Measurements from ENCODE around the gene C9orf152. TPM values are rescaled to one million over a fixed set of nuclear protein-coding genes. Genes with fewer than 3 reads are reported as not detected.

C9orf152 gene
- total and polyA plus RNA-seq, 9 of the 15 experiments (the other 6 are each of a cell fraction or from before 2014, with no cell fraction given) = not detected

DNA sequence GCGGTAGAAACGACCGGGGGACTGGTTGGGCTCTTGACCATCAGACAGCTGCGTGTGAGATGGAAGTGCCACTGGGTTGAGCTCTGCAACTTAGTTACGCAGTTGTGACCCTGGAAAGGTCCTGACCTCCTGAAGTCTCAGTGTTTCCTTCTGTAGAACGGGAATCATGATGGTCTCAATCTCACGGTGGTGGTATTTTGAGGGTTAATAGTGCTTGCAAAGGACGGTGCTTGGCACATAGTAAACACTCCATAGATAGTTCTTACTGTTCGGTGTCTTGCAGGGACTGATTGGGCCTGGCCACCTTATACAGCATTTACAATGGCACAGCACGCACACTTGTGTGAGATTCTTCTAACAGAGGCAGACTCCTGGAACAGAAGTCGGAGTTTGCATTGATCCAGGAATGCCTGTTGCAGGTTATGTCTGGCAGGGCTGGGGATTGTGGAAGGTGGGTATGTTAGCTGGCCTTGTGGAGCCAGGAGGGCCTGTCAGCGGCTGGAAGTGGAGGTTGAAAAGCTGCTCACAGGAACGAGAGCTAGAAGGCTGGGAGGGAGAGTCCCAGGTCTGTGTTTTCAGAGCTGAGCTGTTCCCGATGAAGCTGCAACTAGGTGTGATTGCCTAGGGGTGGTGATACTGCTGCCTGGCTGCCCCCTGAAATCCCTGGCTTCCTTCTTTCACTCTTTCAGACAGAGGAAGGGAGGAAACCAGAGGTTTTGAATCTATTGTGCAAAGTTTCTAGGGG, 49.3 kb upstream of the C9orf152 start (continued):
- TF ChIP-seq, protein P1, sequence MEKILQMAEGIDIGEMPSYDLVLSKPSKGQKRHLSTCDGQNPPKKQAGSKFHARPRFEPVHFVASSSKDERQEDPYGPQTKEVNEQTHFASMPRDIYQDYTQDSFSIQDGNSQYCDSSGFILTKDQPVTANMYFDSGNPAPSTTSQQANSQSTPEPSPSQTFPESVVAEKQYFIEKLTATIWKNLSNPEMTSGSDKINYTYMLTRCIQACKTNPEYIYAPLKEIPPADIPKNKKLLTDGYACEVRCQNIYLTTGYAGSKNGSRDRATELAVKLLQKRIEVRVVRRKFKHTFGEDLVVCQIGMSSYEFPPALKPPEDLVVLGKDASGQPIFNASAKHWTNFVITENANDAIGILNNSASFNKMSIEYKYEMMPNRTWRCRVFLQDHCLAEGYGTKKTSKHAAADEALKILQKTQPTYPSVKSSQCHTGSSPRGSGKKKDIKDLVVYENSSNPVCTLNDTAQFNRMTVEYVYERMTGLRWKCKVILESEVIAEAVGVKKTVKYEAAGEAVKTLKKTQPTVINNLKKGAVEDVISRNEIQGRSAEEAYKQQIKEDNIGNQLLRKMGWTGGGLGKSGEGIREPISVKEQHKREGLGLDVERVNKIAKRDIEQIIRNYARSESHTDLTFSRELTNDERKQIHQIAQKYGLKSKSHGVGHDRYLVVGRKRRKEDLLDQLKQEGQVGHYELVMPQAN (IDR thresholded peaks at IDR 0.05; ENCODE audit: borderline replicate concordance) = no peak
- TF ChIP-seq CREB1 (IDR thresholded peaks at IDR 0.05) = no peak
- TF ChIP-seq CREB1 (CRISPR knock-in tag; IDR thresholded peaks at IDR 0.05) = no peak
- TF ChIP-seq, protein P2, sequence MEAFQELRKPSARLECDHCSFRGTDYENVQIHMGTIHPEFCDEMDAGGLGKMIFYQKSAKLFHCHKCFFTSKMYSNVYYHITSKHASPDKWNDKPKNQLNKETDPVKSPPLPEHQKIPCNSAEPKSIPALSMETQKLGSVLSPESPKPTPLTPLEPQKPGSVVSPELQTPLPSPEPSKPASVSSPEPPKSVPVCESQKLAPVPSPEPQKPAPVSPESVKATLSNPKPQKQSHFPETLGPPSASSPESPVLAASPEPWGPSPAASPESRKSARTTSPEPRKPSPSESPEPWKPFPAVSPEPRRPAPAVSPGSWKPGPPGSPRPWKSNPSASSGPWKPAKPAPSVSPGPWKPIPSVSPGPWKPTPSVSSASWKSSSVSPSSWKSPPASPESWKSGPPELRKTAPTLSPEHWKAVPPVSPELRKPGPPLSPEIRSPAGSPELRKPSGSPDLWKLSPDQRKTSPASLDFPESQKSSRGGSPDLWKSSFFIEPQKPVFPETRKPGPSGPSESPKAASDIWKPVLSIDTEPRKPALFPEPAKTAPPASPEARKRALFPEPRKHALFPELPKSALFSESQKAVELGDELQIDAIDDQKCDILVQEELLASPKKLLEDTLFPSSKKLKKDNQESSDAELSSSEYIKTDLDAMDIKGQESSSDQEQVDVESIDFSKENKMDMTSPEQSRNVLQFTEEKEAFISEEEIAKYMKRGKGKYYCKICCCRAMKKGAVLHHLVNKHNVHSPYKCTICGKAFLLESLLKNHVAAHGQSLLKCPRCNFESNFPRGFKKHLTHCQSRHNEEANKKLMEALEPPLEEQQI (IDR thresholded peaks at IDR 0.05) = peak; percentile 57; the same call in 1 of the 2 replicates
- TF ChIP-seq, protein P3, sequence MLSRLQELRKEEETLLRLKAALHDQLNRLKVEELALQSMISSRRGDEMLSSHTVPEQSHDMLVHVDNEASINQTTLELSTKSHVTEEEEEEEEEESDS (CRISPR knock-in tag; IDR thresholded peaks at IDR 0.05) = no peak
- TF ChIP-seq KDM1A (IDR thresholded peaks at IDR 0.05) = peak; percentile 82 to 92
- TF ChIP-seq HDGF (IDR thresholded peaks at IDR 0.05) = 0 out of 2 replicates have a peak, but pooled peaks have one; percentile 25
- no peak for TF ChIP-seq ZNF311 (CRISPR knock-in tag; IDR thresholded peaks at IDR 0.05)
- no peak for TF ChIP-seq XRCC3 (IDR thresholded peaks at IDR 0.05)
- no peak for TF ChIP-seq ZC3H8 (IDR thresholded peaks at IDR 0.05)
- TF ChIP-seq SIN3B (IDR thresholded peaks at IDR 0.05; ENCODE audit: low read depth) = 0 out of 2 replicates have a peak, but pooled peaks have one; percentile 35
- TF ChIP-seq ETV5 (CRISPR knock-in tag; IDR thresholded peaks at IDR 0.05; ENCODE audit: low read depth) = peak; percentile 50; the same call in 1 of the 2 replicates
- TF ChIP-seq ZNF589 (CRISPR knock-in tag; IDR thresholded peaks at IDR 0.05; ENCODE audit: low read depth) = no peak
- no peak for TF ChIP-seq HSF4 (CRISPR knock-in tag; IDR thresholded peaks at IDR 0.05; ENCODE audit: borderline replicate concordance)
- no peak for TF ChIP-seq ZZZ3 (IDR thresholded peaks at IDR 0.05)
- TF ChIP-seq TAF7 (tag; IDR thresholded peaks at IDR 0.05) = peak; percentile 68; the same call in 1 of the 2 replicates
- no peak for TF ChIP-seq KLF10 (CRISPR knock-in tag; IDR thresholded peaks at IDR 0.05)
- TF ChIP-seq, protein P4, sequence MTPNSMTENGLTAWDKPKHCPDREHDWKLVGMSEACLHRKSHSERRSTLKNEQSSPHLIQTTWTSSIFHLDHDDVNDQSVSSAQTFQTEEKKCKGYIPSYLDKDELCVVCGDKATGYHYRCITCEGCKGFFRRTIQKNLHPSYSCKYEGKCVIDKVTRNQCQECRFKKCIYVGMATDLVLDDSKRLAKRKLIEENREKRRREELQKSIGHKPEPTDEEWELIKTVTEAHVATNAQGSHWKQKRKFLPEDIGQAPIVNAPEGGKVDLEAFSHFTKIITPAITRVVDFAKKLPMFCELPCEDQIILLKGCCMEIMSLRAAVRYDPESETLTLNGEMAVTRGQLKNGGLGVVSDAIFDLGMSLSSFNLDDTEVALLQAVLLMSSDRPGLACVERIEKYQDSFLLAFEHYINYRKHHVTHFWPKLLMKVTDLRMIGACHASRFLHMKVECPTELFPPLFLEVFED (CRISPR knock-in tag; conservative IDR thresholded peaks at IDR 0.05) = no peak
- TF ChIP-seq NRF1 (conservative IDR thresholded peaks at IDR 0.05 in 1 of 2, IDR thresholded peaks at IDR 0.05 in 1 of 2) = no peak
- no peak for TF ChIP-seq XRCC4 (IDR thresholded peaks at IDR 0.05; ENCODE audit: extremely low read depth, insufficient read depth, insufficient read length)
- no peak for TF ChIP-seq ZNF23 (CRISPR knock-in tag; IDR thresholded peaks at IDR 0.05)
- TF ChIP-seq, protein P5, sequence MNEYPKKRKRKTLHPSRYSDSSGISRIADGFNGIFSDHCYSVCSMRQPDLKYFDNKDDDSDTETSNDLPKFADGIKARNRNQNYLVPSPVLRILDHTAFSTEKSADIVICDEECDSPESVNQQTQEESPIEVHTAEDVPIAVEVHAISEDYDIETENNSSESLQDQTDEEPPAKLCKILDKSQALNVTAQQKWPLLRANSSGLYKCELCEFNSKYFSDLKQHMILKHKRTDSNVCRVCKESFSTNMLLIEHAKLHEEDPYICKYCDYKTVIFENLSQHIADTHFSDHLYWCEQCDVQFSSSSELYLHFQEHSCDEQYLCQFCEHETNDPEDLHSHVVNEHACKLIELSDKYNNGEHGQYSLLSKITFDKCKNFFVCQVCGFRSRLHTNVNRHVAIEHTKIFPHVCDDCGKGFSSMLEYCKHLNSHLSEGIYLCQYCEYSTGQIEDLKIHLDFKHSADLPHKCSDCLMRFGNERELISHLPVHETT (CRISPR knock-in tag; conservative IDR thresholded peaks at IDR 0.05 in 1 of 2, IDR thresholded peaks at IDR 0.05 in 1 of 2) = peak in 1 of 2 experiments; percentile 32; a peak in 1 of 4 replicates

Measured in K562 (cell line).